ENCODE measurements around the gene NDNF. TPM values are rescaled to one million over a fixed set of nuclear protein-coding genes. Genes with fewer than 3 reads are reported as not detected.

The NDNF gene
- total RNA-seq (2022; extraction: Qiagen RNA extraction), result not detected in 5 replicates

GRCh38 chr4:121072224-121073003 lies at the start of gene NDNF:
TSS of gene NDNF (minus strand) at chr4:121072535. CDS start at chr4:121045837, 26,698 bp downstream.

Other genes starting within 250 kb of the NDNF start
- 2.7 to 5.3 TPM (median 3.8 TPM) in 5 replicates for gene PRDM5, start 149.8 kb downstream of the NDNF start, total RNA-seq (2022; extraction: Qiagen RNA extraction)
- 0.22 to 0.60 TPM (median 0.35 TPM) in 5 replicates for gene TNIP3, start 91.8 kb upstream of the NDNF start, total RNA-seq (2022; extraction: Qiagen RNA extraction)

Measured in A549 treated with Hydrocortisone at 1 μM for 4 hours (cell line).